KMS-11 (cell line): ENCODE measurements around the gene RENBP.

ENCODE experiments used
- H2AFZ ChIP-seq: fragments of 200-600 bp; sonication (generic); 2 replicates; pipeline ENCODE4 v1.6.1; 2016; ENCODE audit warnings: antibody characterized with exemption, mixed run types, low read depth
- H3K27ac ChIP-seq: fragments of 200-600 bp; sonication (generic); 2 replicates; pipeline ENCODE4 v1.6.1; 2016; ENCODE audit warnings: mild to moderate bottlenecking, mixed run types
- H3K27me3 ChIP-seq: fragments of 200-600 bp; sonication (generic); 2 replicates; pipeline ENCODE4 v1.6.1; 2017; ENCODE audit warnings: mild to moderate bottlenecking, low read depth, mixed run types, moderate library complexity; ENCODE audit not compliant: insufficient read depth
- H3K36me3 ChIP-seq: fragments of 200-600 bp; sonication (generic); 2 replicates; pipeline ENCODE4 v1.6.1; 2017; ENCODE audit warnings: mild to moderate bottlenecking, mixed run types; ENCODE audit not compliant: insufficient read depth
- H3K4me1 ChIP-seq: fragments of 200-600 bp; sonication (generic); 2 replicates; pipeline ENCODE4 v1.6.1; 2016; ENCODE audit warnings: mild to moderate bottlenecking, low read depth, mixed run types; ENCODE audit not compliant: poor library complexity, severe bottlenecking
- H3K4me2 ChIP-seq: fragments of 200-600 bp; sonication (generic); 2 replicates; pipeline ENCODE4 v1.7.0; 2016; ENCODE audit warnings: mild to moderate bottlenecking, mixed run types
- H3K4me3 ChIP-seq: fragments of 200-600 bp; sonication (generic); IDR thresholded peaks from 2 replicates; pipeline ENCODE4 v1.6.1; 2017; ENCODE audit warnings: low read depth, low read length, mixed read lengths; ENCODE audit not compliant: insufficient read depth
- H3K79me2 ChIP-seq: fragments of 200-600 bp; sonication (generic); 2 replicates; pipeline ENCODE4 v1.6.1; 2016; ENCODE audit warnings: low read depth, mixed run types; ENCODE audit not compliant: insufficient read depth
- H3K9ac ChIP-seq: fragments of 200-600 bp; sonication (generic); 2 replicates; pipeline ENCODE4 v1.6.1; 2016; ENCODE audit warnings: mild to moderate bottlenecking, mixed run types
- H4K20me1 ChIP-seq: fragments of 200-600 bp; sonication (generic); 2 replicates; pipeline ENCODE4 v1.6.1; 2016; ENCODE audit warnings: mild to moderate bottlenecking, mixed run types; ENCODE audit not compliant: insufficient read depth
- CTCF ChIP-seq: fragments of 200-600 bp; sonication (generic); conservative IDR thresholded peaks from 2 replicates; pipeline ENCODE4 v1.6.1; 2017; ENCODE audit warnings: low read depth, mild to moderate bottlenecking, antibody characterized with exemption, low read length, moderate library complexity, mixed read lengths

Gene RENBP

DNA sequence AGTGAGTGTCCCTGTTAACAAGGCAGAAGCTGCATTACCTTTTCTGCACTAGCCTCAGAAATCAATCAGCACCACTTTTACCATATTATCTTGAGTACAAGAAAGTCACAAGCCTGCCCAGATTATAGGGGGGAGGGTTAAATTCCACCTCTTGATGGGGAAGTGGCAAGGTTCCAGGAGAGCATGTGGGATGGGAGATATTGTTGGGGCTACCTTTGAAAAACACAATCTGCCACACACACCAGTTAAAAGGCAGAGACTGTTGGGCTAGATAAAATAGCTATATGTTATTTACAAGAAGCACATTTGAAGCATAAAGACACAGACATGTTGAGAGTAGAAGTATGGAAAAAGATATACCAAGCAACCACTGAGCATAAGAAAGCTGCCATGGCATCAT lies 46.5 kb downstream of the RENBP start:
- peaks cover 25% of the 10 kb centered on the region for H3K4me1 ChIP-seq
- H3K9ac ChIP-seq, result no peak overlapping the region
- H3K27ac ChIP-seq, result no peak overlapping the region
- H3K27me3 ChIP-seq, result 0 out of 2 replicates have a peak, but pooled peaks cover 2% of the 10 kb centered on the region
- H3K79me2 ChIP-seq, result no peaks in the 10 kb centered on the region
- H3K36me3 ChIP-seq, result no peaks in the 10 kb centered on the region
- TF ChIP-seq CTCF, result no peak
- no peaks in the 10 kb centered on the region for H4K20me1 ChIP-seq
- H2AFZ ChIP-seq, result no peak overlapping the region
- H3K4me3 ChIP-seq, result no peak overlapping the region
- H3K4me2 ChIP-seq, result no peak overlapping the region

DNA sequence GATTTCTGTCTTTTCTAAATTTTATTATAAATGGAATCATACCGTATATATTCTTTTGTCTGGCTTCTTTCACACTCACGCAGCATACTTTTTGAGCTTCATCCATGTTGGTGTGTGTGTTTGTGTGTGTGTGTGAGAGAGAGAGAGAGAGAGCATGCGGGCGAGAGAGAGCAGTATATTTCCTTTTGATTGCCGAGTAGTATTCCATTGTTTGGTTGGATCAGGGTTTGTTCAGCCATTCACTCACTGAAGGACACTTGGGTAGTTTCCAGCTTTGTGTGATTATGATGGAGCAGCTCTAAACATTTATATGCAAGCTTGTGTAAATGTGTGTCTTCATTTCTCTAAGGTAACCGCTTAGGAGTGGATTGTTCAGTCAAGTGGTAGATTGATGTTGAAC lies 55.3 kb downstream of the RENBP start:
- Histone ChIP-seq H3K36me3 (no peaks in the 10 kb centered on the region), H3K4me3 (no peak overlapping the region), H4K20me1 (no peaks in the 10 kb centered on the region), H3K79me2 (no peaks in the 10 kb centered on the region), H3K4me1 (no peaks in the 10 kb centered on the region), H3K9ac (no peak overlapping the region), H3K4me2 (no peak overlapping the region), H2AFZ (no peak overlapping the region), H3K27ac (no peak overlapping the region), H3K27me3 (peaks cover 17% of the 10 kb centered on the region; the same call in 1 of the 2 replicates)
- TF ChIP-seq CTCF, result no peak

- Histone ChIP-seq H3K27ac (no peak overlapping the region), H3K4me1 (no peaks in the 10 kb centered on the region), H3K4me2 (no peak overlapping the region), H2AFZ (no peak overlapping the region), H3K4me3 (no peak overlapping the region), H3K36me3 (no peaks in the 10 kb centered on the region), H4K20me1 (no peaks in the 10 kb centered on the region), H3K27me3 (peaks cover 20% of the 10 kb centered on the region; the same call in 1 of the 2 replicates), H3K79me2 (no peaks in the 10 kb centered on the region), H3K9ac (no peak overlapping the region)
- TF ChIP-seq CTCF, result no peak
These were observed 56.1 kb downstream of the RENBP start for GRCh38 chrX:153888344-153888743.

DNA sequence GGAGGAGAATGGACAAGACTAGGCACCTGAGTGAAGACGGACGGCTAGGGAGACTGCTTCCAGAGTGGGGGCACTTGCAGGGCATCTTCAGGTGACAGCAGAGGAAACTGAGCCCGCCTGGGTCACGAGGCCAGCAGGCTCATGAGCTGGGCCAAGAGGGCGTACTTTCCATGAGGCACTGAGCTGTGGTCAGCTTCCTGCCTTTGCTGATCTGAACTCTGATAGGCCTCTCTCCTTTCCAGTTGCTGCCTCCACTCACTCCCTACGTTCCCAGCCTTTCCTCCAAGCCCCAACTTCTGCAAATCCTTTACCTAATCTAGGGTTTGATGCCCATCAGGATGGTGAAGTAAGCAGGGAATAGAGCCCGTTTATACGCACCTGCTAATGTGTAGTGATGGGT lies 57.1 kb downstream of the RENBP start:
- Histone ChIP-seq H3K4me1 (no peaks in the 10 kb centered on the region), H3K79me2 (no peaks in the 10 kb centered on the region), H4K20me1 (no peaks in the 10 kb centered on the region), H3K4me3 (no peak overlapping the region), H3K27ac (no peak overlapping the region), H2AFZ (no peak overlapping the region), H3K27me3 (peaks cover 24% of the 10 kb centered on the region; the same call in 1 of the 2 replicates), H3K36me3 (no peaks in the 10 kb centered on the region), H3K4me2 (no peak overlapping the region), H3K9ac (no peak overlapping the region)
- TF ChIP-seq CTCF, result no peak
